Neural cell (in vitro differentiated cells): Measurements from ENCODE around the gene KRTDAP.

Experiments used
- EP300 ChIP-seq: fragments of 450-650 bp; conservative IDR thresholded peaks from 2 replicates; pipeline ENCODE4 v1.6.1; 2014; ENCODE audit warnings: antibody characterized with exemption, mild to moderate bottlenecking, moderate library complexity; ENCODE audit not compliant: poor library complexity, severe bottlenecking
- POLR2AphosphoS5 ChIP-seq: IDR thresholded peaks from 2 replicates; pipeline ENCODE4 v1.6.1; 2012
- RAD21 ChIP-seq: fragments of 450-650 bp; conservative IDR thresholded peaks from 2 replicates; pipeline ENCODE4 v1.6.1; 2014; ENCODE audit warnings: antibody characterized with exemption, mild to moderate bottlenecking, moderate library complexity
- TAF1 ChIP-seq: IDR thresholded peaks from 2 replicates; pipeline ENCODE4 v1.6.1; 2012; ENCODE audit warnings: low read depth
- TF ChIP-seq, protein P1 (sequence below): fragments of 450-650 bp; IDR thresholded peaks from 2 replicates; pipeline ENCODE4 v1.5.1; 2014; ENCODE audit warnings: antibody characterized with exemption, mild to moderate bottlenecking, moderate library complexity; ENCODE audit not compliant: poor library complexity, severe bottlenecking
- TF ChIP-seq, protein P2 (sequence below): IDR thresholded peaks from 2 replicates; pipeline ENCODE4 v1.6.1; 2012; ENCODE audit warnings: borderline replicate concordance

DNA sequence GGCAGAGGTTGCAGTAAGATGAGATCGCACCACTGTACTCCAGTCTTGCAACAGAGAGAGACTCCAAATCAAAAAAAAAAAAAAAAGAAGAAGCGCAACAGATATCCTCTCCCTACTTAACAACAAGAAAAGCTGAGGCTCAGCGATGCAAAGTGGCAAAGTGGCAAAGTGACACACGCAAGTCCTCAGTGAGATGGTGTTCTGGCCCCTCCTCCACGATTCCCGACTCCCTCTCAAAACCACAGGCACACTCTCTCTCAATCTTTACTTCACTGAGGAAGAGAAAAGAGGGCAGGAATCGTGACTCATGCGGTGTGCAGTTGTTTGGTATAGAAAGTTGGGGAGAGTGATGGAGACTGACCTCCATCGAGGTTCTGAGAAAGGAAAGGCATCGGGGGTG lies 29.7 kb downstream of the KRTDAP start:
- TF ChIP-seq, protein P1, sequence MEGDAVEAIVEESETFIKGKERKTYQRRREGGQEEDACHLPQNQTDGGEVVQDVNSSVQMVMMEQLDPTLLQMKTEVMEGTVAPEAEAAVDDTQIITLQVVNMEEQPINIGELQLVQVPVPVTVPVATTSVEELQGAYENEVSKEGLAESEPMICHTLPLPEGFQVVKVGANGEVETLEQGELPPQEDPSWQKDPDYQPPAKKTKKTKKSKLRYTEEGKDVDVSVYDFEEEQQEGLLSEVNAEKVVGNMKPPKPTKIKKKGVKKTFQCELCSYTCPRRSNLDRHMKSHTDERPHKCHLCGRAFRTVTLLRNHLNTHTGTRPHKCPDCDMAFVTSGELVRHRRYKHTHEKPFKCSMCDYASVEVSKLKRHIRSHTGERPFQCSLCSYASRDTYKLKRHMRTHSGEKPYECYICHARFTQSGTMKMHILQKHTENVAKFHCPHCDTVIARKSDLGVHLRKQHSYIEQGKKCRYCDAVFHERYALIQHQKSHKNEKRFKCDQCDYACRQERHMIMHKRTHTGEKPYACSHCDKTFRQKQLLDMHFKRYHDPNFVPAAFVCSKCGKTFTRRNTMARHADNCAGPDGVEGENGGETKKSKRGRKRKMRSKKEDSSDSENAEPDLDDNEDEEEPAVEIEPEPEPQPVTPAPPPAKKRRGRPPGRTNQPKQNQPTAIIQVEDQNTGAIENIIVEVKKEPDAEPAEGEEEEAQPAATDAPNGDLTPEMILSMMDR: no peak
- TF ChIP-seq POLR2AphosphoS5 (no peak), TAF1 (no peak), RAD21 (no peak), EP300 (no peak)
- TF ChIP-seq, protein P2, sequence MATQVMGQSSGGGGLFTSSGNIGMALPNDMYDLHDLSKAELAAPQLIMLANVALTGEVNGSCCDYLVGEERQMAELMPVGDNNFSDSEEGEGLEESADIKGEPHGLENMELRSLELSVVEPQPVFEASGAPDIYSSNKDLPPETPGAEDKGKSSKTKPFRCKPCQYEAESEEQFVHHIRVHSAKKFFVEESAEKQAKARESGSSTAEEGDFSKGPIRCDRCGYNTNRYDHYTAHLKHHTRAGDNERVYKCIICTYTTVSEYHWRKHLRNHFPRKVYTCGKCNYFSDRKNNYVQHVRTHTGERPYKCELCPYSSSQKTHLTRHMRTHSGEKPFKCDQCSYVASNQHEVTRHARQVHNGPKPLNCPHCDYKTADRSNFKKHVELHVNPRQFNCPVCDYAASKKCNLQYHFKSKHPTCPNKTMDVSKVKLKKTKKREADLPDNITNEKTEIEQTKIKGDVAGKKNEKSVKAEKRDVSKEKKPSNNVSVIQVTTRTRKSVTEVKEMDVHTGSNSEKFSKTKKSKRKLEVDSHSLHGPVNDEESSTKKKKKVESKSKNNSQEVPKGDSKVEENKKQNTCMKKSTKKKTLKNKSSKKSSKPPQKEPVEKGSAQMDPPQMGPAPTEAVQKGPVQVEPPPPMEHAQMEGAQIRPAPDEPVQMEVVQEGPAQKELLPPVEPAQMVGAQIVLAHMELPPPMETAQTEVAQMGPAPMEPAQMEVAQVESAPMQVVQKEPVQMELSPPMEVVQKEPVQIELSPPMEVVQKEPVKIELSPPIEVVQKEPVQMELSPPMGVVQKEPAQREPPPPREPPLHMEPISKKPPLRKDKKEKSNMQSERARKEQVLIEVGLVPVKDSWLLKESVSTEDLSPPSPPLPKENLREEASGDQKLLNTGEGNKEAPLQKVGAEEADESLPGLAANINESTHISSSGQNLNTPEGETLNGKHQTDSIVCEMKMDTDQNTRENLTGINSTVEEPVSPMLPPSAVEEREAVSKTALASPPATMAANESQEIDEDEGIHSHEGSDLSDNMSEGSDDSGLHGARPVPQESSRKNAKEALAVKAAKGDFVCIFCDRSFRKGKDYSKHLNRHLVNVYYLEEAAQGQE: no peak
